Measurements from ENCODE around the gene NFE2L2. TPM values are rescaled to one million over a fixed set of nuclear protein-coding genes. Genes with fewer than 3 reads are reported as not detected.

NFE2L2 gene
- total RNA-seq, 1 donor from 2014 or later = 51.4 TPM

GRCh38 chr2:177253704-177254103, 10.8 kb downstream of the NFE2L2 start:
- Mint-ChIP-seq H3K36me3 (ENCODE audit: unreplicated experiment) (peaks cover 4% of the 10 kb centered on the region), H3K27ac (ENCODE audit: unreplicated experiment) (no peak overlapping the region), H3K4me1 (ENCODE audit: low read depth, unreplicated experiment) (peaks cover 34% of the 10 kb centered on the region), H3K4me3 (ENCODE audit: unreplicated experiment) (no peak overlapping the region), H3K9me3 (ENCODE audit: unreplicated experiment) (peaks cover 4% of the 10 kb centered on the region), H3K27me3 (ENCODE audit: unreplicated experiment) (peaks cover 3% of the 10 kb centered on the region)
- no peak for DNase-seq
- no peak for TF ChIP-seq CTCF (IDR thresholded peaks at IDR 0.05; ENCODE audit: partially characterized antibody, unreplicated experiment)

GRCh38 chr2:177252808-177253531, 11.6 kb downstream of the NFE2L2 start:
- TF ChIP-seq CTCF (IDR thresholded peaks at IDR 0.05; ENCODE audit: partially characterized antibody, unreplicated experiment) = no peak
- no peak overlapping the region for H3K4me3 Mint-ChIP-seq (ENCODE audit: unreplicated experiment)
- H3K27ac Mint-ChIP-seq (ENCODE audit: unreplicated experiment) = peak overlapping the region; percentile 15
- peaks cover under 1% of the 10 kb centered on the region for H3K36me3 Mint-ChIP-seq (ENCODE audit: unreplicated experiment)
- no peak for DNase-seq
- H3K9me3 Mint-ChIP-seq (ENCODE audit: unreplicated experiment) = peaks cover 4% of the 10 kb centered on the region
- peaks cover 3% of the 10 kb centered on the region for H3K27me3 Mint-ChIP-seq (ENCODE audit: unreplicated experiment)
- H3K4me1 Mint-ChIP-seq (ENCODE audit: low read depth, unreplicated experiment) = peaks cover 34% of the 10 kb centered on the region

- no peak for DNase-seq
- no peak overlapping the region for H3K27ac Mint-ChIP-seq (ENCODE audit: unreplicated experiment)
- no peak overlapping the region for H3K4me3 Mint-ChIP-seq (ENCODE audit: unreplicated experiment)
- TF ChIP-seq CTCF (IDR thresholded peaks at IDR 0.05; ENCODE audit: partially characterized antibody, unreplicated experiment) = no peak
- H3K27me3 Mint-ChIP-seq (ENCODE audit: unreplicated experiment) = peaks cover 3% of the 10 kb centered on the region
- H3K36me3 Mint-ChIP-seq (ENCODE audit: unreplicated experiment) = no peaks in the 10 kb centered on the region
- H3K4me1 Mint-ChIP-seq (ENCODE audit: low read depth, unreplicated experiment) = peaks cover 34% of the 10 kb centered on the region
- H3K9me3 Mint-ChIP-seq (ENCODE audit: unreplicated experiment) = no peaks in the 10 kb centered on the region
Observed at GRCh38 chr2:177251165-177251542, 13.4 kb downstream of the NFE2L2 start.

GRCh38 chr2:177250461-177250860, 14.1 kb downstream of the NFE2L2 start:
- TF ChIP-seq CTCF (IDR thresholded peaks at IDR 0.05; ENCODE audit: partially characterized antibody, unreplicated experiment) = no peak
- Mint-ChIP-seq H3K9me3 (ENCODE audit: unreplicated experiment) (no peaks in the 10 kb centered on the region), H3K27me3 (ENCODE audit: unreplicated experiment) (peaks cover 3% of the 10 kb centered on the region), H3K36me3 (ENCODE audit: unreplicated experiment) (no peaks in the 10 kb centered on the region), H3K4me3 (ENCODE audit: unreplicated experiment) (no peak overlapping the region), H3K4me1 (ENCODE audit: low read depth, unreplicated experiment) (peaks cover 31% of the 10 kb centered on the region), H3K27ac (ENCODE audit: unreplicated experiment) (no peak overlapping the region)
- DNase-seq = no peak

- Mint-ChIP-seq H3K36me3 (ENCODE audit: unreplicated experiment) (no peaks in the 10 kb centered on the region), H3K4me3 (ENCODE audit: unreplicated experiment) (no peak overlapping the region), H3K27ac (ENCODE audit: unreplicated experiment) (peak overlapping the region; percentile 64), H3K4me1 (ENCODE audit: low read depth, unreplicated experiment) (peaks cover 32% of the 10 kb centered on the region), H3K27me3 (ENCODE audit: unreplicated experiment) (peaks cover 3% of the 10 kb centered on the region), H3K9me3 (ENCODE audit: unreplicated experiment) (no peaks in the 10 kb centered on the region)
- no peak for DNase-seq
- no peak for TF ChIP-seq CTCF (IDR thresholded peaks at IDR 0.05; ENCODE audit: partially characterized antibody, unreplicated experiment)
Observed at GRCh38 chr2:177249038-177249437, 15.5 kb downstream of the NFE2L2 start.
